Heart left ventricle (tissue), 16 donors: ENCODE measurements around the gene BIRC7. TPM values are rescaled to one million over a fixed set of nuclear protein-coding genes. Genes with fewer than 3 reads are reported as not detected.

Experiments used
- ATAC-seq, 4 donors: fragments of 200-7000 bp; cut with Tn5 transposase; one replicate each; pipeline ENCODE4 v1.9.1; 2020 to 2022; ENCODE audit warnings: moderate library complexity in 4 of 4, mild to moderate bottlenecking in 3 of 4, moderate number of reproducible peaks in 1 of 4
- DNase-seq, 5 donors: peaks; one replicate each; pipeline ENCODE4 v3.0.0-alpha.2; 2020
- H3K27ac ChIP-seq, 12 donors: fragments of 200-600 bp; sonication (generic) in 4 of 12; one replicate each; pipeline versions ENCODE4 v1.5.0 to v1.8.0; 2016 to 2022; ENCODE audit warnings: mild to moderate bottlenecking in 2 of 12
- H3K27me3 ChIP-seq, 9 donors: fragments of 200-600 bp; sonication (generic) in 2 of 9; one replicate each; pipeline versions ENCODE4 v1.5.1 to v1.8.0; 2016 to 2022; ENCODE audit warnings: mild to moderate bottlenecking in 3 of 9
- H3K36me3 ChIP-seq, 9 donors: fragments of 200-600 bp; sonication (generic) in 2 of 9; one replicate each; pipeline versions ENCODE4 v1.5.0 to v1.8.0; 2018 to 2022; ENCODE audit warnings: mild to moderate bottlenecking in 2 of 9
- H3K4me1 ChIP-seq, 12 donors: fragments of 200-600 bp; sonication (generic) in 4 of 12; one replicate each; pipeline versions ENCODE4 v1.5.0 to v1.8.0; 2016 to 2022; ENCODE audit warnings: mild to moderate bottlenecking in 3 of 12
- H3K4me3 ChIP-seq, 12 donors: fragments of 200-600 bp; sonication (generic) in 4 of 12; one replicate each; pipeline versions ENCODE4 v1.5.0 to v1.8.0; 2017 to 2022; ENCODE audit warnings: mild to moderate bottlenecking in 9 of 12, moderate library complexity in 4 of 12
- H3K9me3 ChIP-seq, 12 donors: fragments of 200-600 bp; sonication (generic) in 4 of 12; one replicate each; pipeline versions ENCODE4 v1.5.0 to v1.8.0; 2016 to 2022; ENCODE audit warnings: mild to moderate bottlenecking in 1 of 12
- POLR2A ChIP-seq, 2 donors: fragments of 450-650 bp; IDR thresholded peaks; one replicate each; pipeline ENCODE4 v1.6.1; 2017; ENCODE audit warnings: antibody characterized with exemption in 2 of 2, mild to moderate bottlenecking in 2 of 2, moderate library complexity in 2 of 2
- WGBS, 4 donors: extraction: QIAGEN DNeasy Blood & Tissue Kit in 2 of 4; methylation state at CpG; one replicate each; pipeline versions ENCODE4 v1.1.5 to v1.1.7; 2013 to 2018; 5-methylcytosine and 5-hydroxymethylcytosine counted together
- intact Hi-C, 10 donors: fragments of 100-400 bp; cut with DNase I; formaldehyde crosslinking; loops; one replicate each; pipeline versions ENCODE4 v1.11.1 to v1.14.2; 2022
- polyA plus RNA-seq, 2 donors: library from polyadenylated mRNA; stranded (reverse); fragments of 200-250 nt; gene quantifications; one replicate each; pipeline ENCODE4 v1.2.3, GENCODE V29; 2013
- total RNA-seq, 9 donors: library from RNA; depleted of rRNA in 2 of 9; stranded (reverse); fragments of >200 nt in 2 of 9; fragmentation: NEBNext Ultra II Directional in 3 of 9; extraction: Animal tissue kit (Norgen Biotek cat#: 25700) in 3 of 9; gene quantifications; one replicate each; pipeline versions ENCODE4 v1.1.0 to v1.2.4, GENCODE V29; 2016 to 2023
- TF ChIP-seq, protein P1 (sequence below), 12 donors: fragments of 200-600 bp; sonication (generic) in 4 of 12; IDR thresholded peaks; one replicate each; pipeline versions ENCODE4 v1.5.0 to v1.8.0; 2018 to 2022; ENCODE audit warnings: antibody characterized with exemption in 12 of 12, mild to moderate bottlenecking in 5 of 12
- donor health status: ischemic (EF 13 %, LVEDD 7.1; RV severe dilation, severe dysfunction).
- donor health status: healthy with polysubstance abuse.
- donor health status: DM: no; HTN: yes; CAD: no.
- donor health status: DM: no; HTN: no; CAD: no.
- donor health status: ischemic (EF 25% LVEDD 6.9; RV normal size, moderate dysfunction).
- donor health status: ischemic (EF 25% LVEDD 5.7; RV mildly dilated, moderate dysfunction).
- donor health status: healthy.
- donor health status: DM: yes; HTN: yes; CAD: no.
- donor health status: ischemic (EF 35%, LVEDD 5.7; RV mildly dilated, moderate dysfunction).
- donor health status: nonischemic (EF 11% LVEDD 7.7; RV severe dilation, severe dysfunction).
- donor health status: DM: yes; HTN: yes; CAD: no.
- donor health status: PGD.
- donor health status: ischemic (EF 29% LVEDD 5.4; RV normal size, mild dysfunction).
- donor health status: nonischemic (EF 23%, LVEDD 6.1; RV moderate dilation, normal function).

Gene BIRC7
- total and polyA plus RNA-seq, 11 donors, result 0.20 to 5.6 (median 0.50) TPM; not detected in 5

DNA sequence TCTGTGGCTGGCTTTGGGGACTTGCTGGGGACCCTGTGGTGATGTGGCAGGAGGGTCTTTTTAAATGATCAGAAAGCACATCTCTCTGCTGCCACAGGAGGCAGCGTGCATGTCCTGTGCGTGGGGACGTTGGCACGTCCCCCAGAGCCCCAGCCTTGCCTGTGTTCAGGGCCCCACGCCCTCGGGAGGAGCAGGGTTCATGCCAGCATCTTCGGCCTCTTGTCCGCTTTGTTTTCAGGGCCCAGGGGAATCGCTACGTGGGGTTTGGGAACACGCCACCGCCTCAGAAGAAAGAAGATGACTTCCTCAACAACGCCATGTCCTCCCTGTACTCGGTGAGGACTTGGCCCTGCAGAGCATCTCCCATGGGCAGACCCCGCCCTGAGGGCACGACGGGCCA lies 43.0 kb downstream of the BIRC7 start:
- H3K36me3 ChIP-seq, result peaks cover 3 to 84% (median 70%) of the 10 kb centered on the region in 9 donors
- no peak for ATAC-seq
- H3K4me1 ChIP-seq, result peaks cover 0 to 21% (median 15%) of the 10 kb centered on the region in 12 donors
- WGBS, 4 donors, result 77 to 83% (median 80%) methylated on average over 17 of the region's 17 CpGs
- DNase-seq, result no peak
- no peak for TF ChIP-seq POLR2A (IDR thresholded peaks at IDR 0.05)
- TF ChIP-seq, protein P1, sequence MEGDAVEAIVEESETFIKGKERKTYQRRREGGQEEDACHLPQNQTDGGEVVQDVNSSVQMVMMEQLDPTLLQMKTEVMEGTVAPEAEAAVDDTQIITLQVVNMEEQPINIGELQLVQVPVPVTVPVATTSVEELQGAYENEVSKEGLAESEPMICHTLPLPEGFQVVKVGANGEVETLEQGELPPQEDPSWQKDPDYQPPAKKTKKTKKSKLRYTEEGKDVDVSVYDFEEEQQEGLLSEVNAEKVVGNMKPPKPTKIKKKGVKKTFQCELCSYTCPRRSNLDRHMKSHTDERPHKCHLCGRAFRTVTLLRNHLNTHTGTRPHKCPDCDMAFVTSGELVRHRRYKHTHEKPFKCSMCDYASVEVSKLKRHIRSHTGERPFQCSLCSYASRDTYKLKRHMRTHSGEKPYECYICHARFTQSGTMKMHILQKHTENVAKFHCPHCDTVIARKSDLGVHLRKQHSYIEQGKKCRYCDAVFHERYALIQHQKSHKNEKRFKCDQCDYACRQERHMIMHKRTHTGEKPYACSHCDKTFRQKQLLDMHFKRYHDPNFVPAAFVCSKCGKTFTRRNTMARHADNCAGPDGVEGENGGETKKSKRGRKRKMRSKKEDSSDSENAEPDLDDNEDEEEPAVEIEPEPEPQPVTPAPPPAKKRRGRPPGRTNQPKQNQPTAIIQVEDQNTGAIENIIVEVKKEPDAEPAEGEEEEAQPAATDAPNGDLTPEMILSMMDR (IDR thresholded peaks at IDR 0.05), result no peak
- no peak overlapping the region for H3K4me3 ChIP-seq
- H3K27me3 ChIP-seq, result no peaks in the 10 kb centered on the region
- no peak overlapping the region for H3K27ac ChIP-seq
- intact Hi-C loops, result no loop called here
- H3K9me3 ChIP-seq, result no peaks in the 10 kb centered on the region

DNA sequence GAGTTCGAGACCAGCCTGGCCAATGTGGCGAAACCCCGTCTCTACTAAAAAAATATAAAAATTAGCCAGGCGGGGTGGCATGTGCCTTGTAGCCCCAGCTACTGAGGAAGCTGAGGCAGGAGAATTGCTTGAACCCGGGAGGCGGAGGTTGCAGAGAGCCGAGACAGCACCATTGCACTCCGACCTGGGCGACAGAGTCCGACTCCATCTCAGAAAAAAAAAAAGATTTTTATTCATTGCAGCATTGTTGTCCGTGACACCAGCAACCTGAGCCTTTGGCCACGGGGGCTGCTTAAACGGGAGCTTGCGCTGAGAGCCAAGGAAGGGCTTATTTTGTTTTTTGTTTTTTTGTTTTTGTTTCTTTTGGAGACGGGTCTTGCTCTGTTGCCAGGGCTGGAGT lies 44.2 kb downstream of the BIRC7 start:
- no peak for TF ChIP-seq POLR2A (IDR thresholded peaks at IDR 0.05)
- TF ChIP-seq, protein P1 (IDR thresholded peaks at IDR 0.05), result no peak
- H3K9me3 ChIP-seq, result no peaks in the 10 kb centered on the region
- DNase-seq, result no peak
- no peak for ATAC-seq
- intact Hi-C loops, result no loop called here
- no peak overlapping the region for H3K27ac ChIP-seq
- WGBS, 4 donors, result 95 to 97% (median 95%) methylated on average over 15 of the region's 15 CpGs
- no peaks in the 10 kb centered on the region for H3K27me3 ChIP-seq
- H3K4me3 ChIP-seq, result no peak overlapping the region
- peaks cover 3 to 91% (median 70%) of the 10 kb centered on the region in 9 donors for H3K36me3 ChIP-seq
- peaks cover 0 to 8% (median 2%) of the 10 kb centered on the region in 12 donors for H3K4me1 ChIP-seq

DNA sequence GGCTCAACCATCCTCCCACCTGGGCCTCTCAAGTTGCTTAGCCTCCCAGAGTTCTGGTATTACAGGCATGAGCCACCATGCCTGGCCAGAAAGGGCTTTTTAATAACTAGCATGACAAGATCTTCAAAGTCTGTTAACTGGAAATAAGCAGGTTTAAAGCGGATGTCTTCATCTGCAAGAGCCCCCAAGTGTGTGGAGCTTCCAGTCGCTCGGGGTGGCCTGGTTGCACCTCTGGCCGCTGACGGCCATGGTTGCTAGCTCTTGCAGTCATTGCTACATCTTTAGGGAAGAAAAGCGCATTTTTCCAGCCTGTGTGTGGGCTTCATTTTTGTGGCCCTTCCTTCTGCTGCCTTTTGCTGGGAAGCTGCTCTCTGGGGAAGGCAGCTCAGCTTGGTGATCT lies 44.7 kb downstream of the BIRC7 start:
- TF ChIP-seq, protein P1 (IDR thresholded peaks at IDR 0.05), result no peak
- TF ChIP-seq POLR2A (IDR thresholded peaks at IDR 0.05), result no peak
- intact Hi-C loops, result no loop called here
- H3K9me3 ChIP-seq, result no peaks in the 10 kb centered on the region
- peaks cover 3 to 95% (median 71%) of the 10 kb centered on the region in 9 donors for H3K36me3 ChIP-seq
- ATAC-seq (no peak), DNase-seq (peak in 1 of 5 donors; percentile 11)
- H3K27me3 ChIP-seq, result no peaks in the 10 kb centered on the region
- 93 to 99% (median 98%) methylated on average over 6 of the region's 6 CpGs for WGBS, 4 donors
- H3K4me3 ChIP-seq, result no peak overlapping the region
- H3K4me1 ChIP-seq, result peaks cover 0 to 5% (median 0%) of the 10 kb centered on the region in 12 donors
- H3K27ac ChIP-seq, result no peak overlapping the region

DNA sequence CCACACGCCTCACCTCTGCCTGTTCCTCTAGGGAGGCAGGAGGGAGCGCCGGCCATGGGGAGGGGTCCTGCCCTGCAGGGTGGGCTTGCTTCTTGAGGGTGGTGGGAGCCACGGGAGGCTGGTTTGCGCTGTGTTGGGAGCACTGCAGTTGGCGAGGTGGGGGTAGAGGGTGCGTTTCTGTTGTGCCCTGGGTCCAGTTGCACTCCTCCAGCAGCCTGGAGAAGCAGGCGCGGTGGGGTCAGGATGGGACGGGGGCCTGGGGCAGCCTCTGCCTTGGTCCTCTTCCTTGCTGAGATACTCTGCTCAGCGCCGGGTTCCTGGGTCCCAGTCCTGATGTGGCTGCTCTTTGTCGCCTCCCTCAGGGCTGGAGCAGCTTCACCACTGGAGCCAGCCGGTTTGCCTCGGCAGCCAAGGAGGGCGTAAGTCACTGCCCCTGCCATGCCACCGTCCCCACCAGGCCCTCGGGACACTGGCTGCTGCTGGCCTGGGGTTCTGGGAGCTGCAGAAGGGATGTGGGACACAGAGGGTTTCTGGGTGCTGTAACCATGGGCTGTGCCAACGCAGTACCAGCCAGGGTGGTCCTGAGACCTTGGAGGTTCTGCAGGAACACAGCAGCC lies 45.3 kb downstream of the BIRC7 start:
- Histone ChIP-seq H3K36me3 (peaks cover 3 to 96% (median 77%) of the 10 kb centered on the region in 9 donors), H3K4me1 (peaks cover 0 to 5% (median 0%) of the 10 kb centered on the region in 12 donors), H3K27me3 (no peaks in the 10 kb centered on the region), H3K27ac (no peak overlapping the region), H3K4me3 (no peak overlapping the region), H3K9me3 (no peaks in the 10 kb centered on the region)
- TF ChIP-seq POLR2A (IDR thresholded peaks at IDR 0.05), result no peak
- TF ChIP-seq, protein P1 (IDR thresholded peaks at IDR 0.05), result no peak
- ATAC-seq (no peak), DNase-seq (peak in 1 of 5 donors; percentile 14)
- WGBS, 4 donors, result 83 to 93% (median 87%) methylated on average over 13 to 19 of the region's 19 CpGs
- intact Hi-C loops, result no loop called here
